ENCODE results near the gene SRP9.

DNA sequence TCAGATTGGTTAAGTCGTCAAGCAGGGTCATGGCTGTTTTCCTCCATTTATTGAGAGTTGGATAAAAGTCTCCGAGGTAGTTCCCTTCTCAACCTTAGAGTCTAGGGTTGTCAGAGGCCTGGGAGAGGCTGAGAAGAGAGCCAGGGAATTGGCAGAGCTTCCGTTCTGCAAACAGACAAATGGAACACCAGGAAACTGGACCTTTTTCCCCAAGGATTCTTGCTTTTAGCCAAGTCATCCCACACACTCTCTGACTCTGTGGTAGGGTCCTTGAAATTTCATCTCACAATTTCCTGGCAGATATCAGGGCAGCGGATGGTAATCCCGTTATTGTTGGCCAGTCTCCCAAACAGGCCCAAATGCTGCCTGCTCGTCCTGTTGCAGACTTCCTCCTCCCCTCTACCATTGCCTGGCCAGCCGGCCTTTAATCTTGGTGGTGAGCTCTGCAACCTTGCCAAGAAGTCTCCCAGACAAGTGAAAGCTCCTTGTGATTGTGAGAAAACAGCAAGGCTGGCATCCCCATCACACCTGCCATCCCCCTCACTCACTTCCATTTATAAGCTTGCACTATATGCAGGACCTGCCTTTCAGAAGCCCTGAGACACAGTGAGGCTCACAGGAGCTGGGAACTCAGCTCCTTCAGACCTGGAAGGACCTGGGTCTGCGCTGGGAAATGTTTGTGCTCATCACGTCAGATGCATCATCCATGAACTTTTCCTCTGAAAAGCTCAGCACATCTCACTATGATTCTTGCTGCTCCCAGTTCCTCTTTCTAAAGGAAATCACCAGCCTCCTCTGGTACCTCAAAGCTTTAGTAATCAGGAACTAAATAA is 13.7 kb upstream of the SRP9 start:
- TF ChIP-seq CTCF (conservative IDR thresholded peaks at IDR 0.05; ENCODE audit: low read depth in 2 of 2) = no peak
- TF ChIP-seq EZH2 (IDR thresholded peaks at IDR 0.05; ENCODE audit: low read depth, unreplicated experiment) = no peak
- no peak for TF ChIP-seq STAT1 (IDR thresholded peaks at IDR 0.05; ENCODE audit: unreplicated experiment)
- TF ChIP-seq ZNF331 (CRISPR knock-in tag; IDR thresholded peaks at IDR 0.05; ENCODE audit: low read depth) = no peak
- TF ChIP-seq EZH2phosphoT487 (IDR thresholded peaks at IDR 0.05; ENCODE audit: unreplicated experiment) = no peak
- no peak for TF ChIP-seq POLR2AphosphoS5 (IDR thresholded peaks at IDR 0.05; ENCODE audit: low read depth)
- TF ChIP-seq REST (IDR thresholded peaks at IDR 0.05; ENCODE audit: unreplicated experiment) = no peak
- no peak for TF ChIP-seq CREB1 (CRISPR knock-in tag; IDR thresholded peaks at IDR 0.05; ENCODE audit: low read depth)
- TF ChIP-seq ZNF114 (CRISPR knock-in tag; IDR thresholded peaks at IDR 0.05) = no peak

Measured in GM23338 (cell line).